ENCODE measurements around the gene KLF7.

DNA sequence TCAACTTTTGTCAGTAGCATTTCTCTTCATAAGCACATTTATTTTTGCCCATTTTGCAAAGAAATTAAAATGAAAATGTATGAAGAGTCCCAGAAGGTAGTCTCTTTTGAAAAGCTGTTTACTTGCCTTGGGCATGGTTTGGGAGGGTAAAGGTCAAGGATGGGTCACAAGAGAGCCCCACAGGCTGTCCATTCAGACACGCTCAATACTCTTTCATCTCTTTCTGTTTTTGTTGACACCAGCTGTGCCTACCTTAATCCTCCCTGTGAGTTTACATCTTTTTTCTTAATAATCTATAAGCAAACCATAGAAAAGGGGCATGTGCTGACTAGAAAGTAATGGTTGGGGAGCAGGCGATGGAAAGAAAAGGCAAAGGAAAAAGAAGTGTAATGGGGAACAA is 49.6 kb upstream of the KLF7 start:
- TF ChIP-seq, protein P1, sequence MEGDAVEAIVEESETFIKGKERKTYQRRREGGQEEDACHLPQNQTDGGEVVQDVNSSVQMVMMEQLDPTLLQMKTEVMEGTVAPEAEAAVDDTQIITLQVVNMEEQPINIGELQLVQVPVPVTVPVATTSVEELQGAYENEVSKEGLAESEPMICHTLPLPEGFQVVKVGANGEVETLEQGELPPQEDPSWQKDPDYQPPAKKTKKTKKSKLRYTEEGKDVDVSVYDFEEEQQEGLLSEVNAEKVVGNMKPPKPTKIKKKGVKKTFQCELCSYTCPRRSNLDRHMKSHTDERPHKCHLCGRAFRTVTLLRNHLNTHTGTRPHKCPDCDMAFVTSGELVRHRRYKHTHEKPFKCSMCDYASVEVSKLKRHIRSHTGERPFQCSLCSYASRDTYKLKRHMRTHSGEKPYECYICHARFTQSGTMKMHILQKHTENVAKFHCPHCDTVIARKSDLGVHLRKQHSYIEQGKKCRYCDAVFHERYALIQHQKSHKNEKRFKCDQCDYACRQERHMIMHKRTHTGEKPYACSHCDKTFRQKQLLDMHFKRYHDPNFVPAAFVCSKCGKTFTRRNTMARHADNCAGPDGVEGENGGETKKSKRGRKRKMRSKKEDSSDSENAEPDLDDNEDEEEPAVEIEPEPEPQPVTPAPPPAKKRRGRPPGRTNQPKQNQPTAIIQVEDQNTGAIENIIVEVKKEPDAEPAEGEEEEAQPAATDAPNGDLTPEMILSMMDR (conservative IDR thresholded peaks at IDR 0.05 in 1 of 2, IDR thresholded peaks at IDR 0.05 in 1 of 2; ENCODE audit: extremely low read depth in 1 of 2, insufficient read depth in 1 of 2, low read depth in 1 of 2, low read length in 2 of 2) = no peak
- TF ChIP-seq EZH2 (IDR thresholded peaks at IDR 0.05; ENCODE audit: borderline replicate concordance, low read length) = no peak
